Fibroblast of lung (primary cell): ENCODE data around the gene IL6R.

ENCODE experiments used
- EZH2 ChIP-seq: IDR thresholded peaks from 2 replicates; pipeline ENCODE4 v1.5.1; 2012; ENCODE audit warnings: low read length, control low read depth, mild to moderate bottlenecking; ENCODE audit errors: missing control alignments
- TF ChIP-seq, protein P1 (sequence below), 2 donors: IDR thresholded peaks in 1 of 2; conservative IDR thresholded peaks in 1 of 2; 1 replicate in 1 of 2; 2 replicates in 1 of 2; pipeline ENCODE4 v1.5.1; 2011 to 2012; ENCODE audit warnings: low read length in 2 of 2, control low read depth in 1 of 2, inconsistent platforms in 1 of 2, low read depth in 1 of 2, mild to moderate bottlenecking in 1 of 2

DNA sequence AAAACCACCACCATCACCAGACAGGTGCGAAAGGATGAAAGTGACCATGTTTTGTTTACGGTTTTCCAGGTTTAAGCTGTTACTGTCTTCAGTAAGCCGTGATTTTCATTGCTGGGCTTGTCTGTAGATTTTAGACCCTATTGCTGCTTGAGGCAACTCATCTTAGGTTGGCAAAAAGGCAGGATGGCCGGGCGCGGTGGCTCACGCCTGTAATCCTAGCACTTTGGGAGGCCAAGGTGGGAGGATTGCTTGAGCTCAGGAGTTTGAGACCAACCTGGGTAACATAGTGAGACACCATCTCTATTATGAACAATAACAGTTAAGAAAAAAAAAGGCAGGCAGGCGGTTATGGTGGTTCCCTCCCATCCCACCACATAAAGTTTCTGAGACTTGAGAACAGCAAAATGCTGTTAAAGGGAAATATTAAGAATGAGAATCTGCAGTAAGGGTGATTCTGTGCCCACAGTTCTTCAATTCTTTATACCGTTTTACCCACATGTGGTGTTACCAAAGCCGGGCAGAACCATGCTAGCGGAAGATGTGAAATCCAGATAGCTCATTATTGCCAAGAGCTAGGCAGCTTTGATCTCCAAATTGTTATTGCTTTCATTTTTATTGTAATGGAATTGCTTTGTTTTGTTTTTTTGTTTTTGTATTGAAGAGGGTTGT, 62.4 kb downstream of the IL6R start:
- TF ChIP-seq, protein P1, sequence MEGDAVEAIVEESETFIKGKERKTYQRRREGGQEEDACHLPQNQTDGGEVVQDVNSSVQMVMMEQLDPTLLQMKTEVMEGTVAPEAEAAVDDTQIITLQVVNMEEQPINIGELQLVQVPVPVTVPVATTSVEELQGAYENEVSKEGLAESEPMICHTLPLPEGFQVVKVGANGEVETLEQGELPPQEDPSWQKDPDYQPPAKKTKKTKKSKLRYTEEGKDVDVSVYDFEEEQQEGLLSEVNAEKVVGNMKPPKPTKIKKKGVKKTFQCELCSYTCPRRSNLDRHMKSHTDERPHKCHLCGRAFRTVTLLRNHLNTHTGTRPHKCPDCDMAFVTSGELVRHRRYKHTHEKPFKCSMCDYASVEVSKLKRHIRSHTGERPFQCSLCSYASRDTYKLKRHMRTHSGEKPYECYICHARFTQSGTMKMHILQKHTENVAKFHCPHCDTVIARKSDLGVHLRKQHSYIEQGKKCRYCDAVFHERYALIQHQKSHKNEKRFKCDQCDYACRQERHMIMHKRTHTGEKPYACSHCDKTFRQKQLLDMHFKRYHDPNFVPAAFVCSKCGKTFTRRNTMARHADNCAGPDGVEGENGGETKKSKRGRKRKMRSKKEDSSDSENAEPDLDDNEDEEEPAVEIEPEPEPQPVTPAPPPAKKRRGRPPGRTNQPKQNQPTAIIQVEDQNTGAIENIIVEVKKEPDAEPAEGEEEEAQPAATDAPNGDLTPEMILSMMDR (conservative IDR thresholded peaks at IDR 0.05 in 1 of 2, IDR thresholded peaks at IDR 0.05 in 1 of 2; ENCODE audit: low read depth in 1 of 2, low read length in 2 of 2), result no peak
- TF ChIP-seq EZH2, result no peak
